Thymus (tissue), 14 donors: Measurements from ENCODE around the gene MISFA. TPM values are rescaled to one million over a fixed set of nuclear protein-coding genes. Genes with fewer than 3 reads are reported as not detected.

ENCODE experiments used
- DNase-seq, 9 donors: peaks; one replicate each; pipeline ENCODE4 v3.0.0-alpha.2; 2013; ENCODE audit warnings: low spot score in 9 of 9, low read depth in 6 of 9, missing footprints in 1 of 9
- H3K27ac ChIP-seq, 2 donors: one replicate each; pipeline ENCODE4 v1.5.1; 2013; ENCODE audit warnings: control low read depth in 1 of 2, low read depth in 1 of 2, low read length in 1 of 2, mild to moderate bottlenecking in 1 of 2, moderate library complexity in 1 of 2
- H3K27me3 ChIP-seq, 2 donors: one replicate each; pipeline ENCODE4 v1.5.1; 2013; ENCODE audit warnings: low read length in 1 of 2; ENCODE audit not compliant: control insufficient read depth in 2 of 2, insufficient read depth in 1 of 2
- H3K36me3 ChIP-seq, 2 donors: one replicate each; pipeline ENCODE4 v1.5.1; 2013; ENCODE audit warnings: low read length in 1 of 2, mild to moderate bottlenecking in 1 of 2, moderate library complexity in 1 of 2; ENCODE audit not compliant: control insufficient read depth in 2 of 2, insufficient read depth in 2 of 2
- H3K4me1 ChIP-seq, 2 donors: one replicate each; pipeline ENCODE4 v1.5.1; 2013; ENCODE audit warnings: low read length in 2 of 2; ENCODE audit not compliant: control insufficient read depth in 2 of 2, insufficient read depth in 2 of 2
- H3K4me3 ChIP-seq, 2 donors: one replicate each; pipeline ENCODE4 v1.5.1; 2013; ENCODE audit warnings: low read length in 2 of 2, control low read depth in 1 of 2, mild to moderate bottlenecking in 1 of 2
- H3K9me3 ChIP-seq, 2 donors: one replicate each; pipeline ENCODE4 v1.5.1; 2013; ENCODE audit warnings: low read length in 1 of 2, mild to moderate bottlenecking in 1 of 2; ENCODE audit not compliant: control insufficient read depth in 2 of 2, insufficient read depth in 1 of 2
- whole genome bisulfite sequencing: extraction: QIAGEN DNeasy Blood & Tissue Kit; methylation state at CpG from one replicate; pipeline ENCODE4 v1.1.7; 2013; 5-methylcytosine and 5-hydroxymethylcytosine counted together
- long read RNA-seq, 10 donors: transcript quantifications; one replicate each; lab custom pipeline, GENCODE V29; 2026
- polyA plus RNA-seq: library from polyadenylated mRNA; stranded (reverse); fragments of 200-250 nt; gene quantifications from one replicate; pipeline ENCODE4 v1.2.3, GENCODE V29; 2013
- total RNA-seq: library from RNA; stranded (reverse); fragments of 120-200 nt; gene quantifications from one replicate; pipeline ENCODE4 v1.2.4, GENCODE V29; 2013
- donor health status: healthy.

MISFA gene
- total RNA-seq (1.5 TPM), polyA plus RNA-seq (0.78 TPM)
- long read RNA-seq, donor 1, result 0 reads
- long read RNA-seq, donor 2, result 0 reads
- long read RNA-seq, donor 3, result 0 reads
- long read RNA-seq, donor 4, result 0 reads
- long read RNA-seq, donor 5, result 0 reads
- long read RNA-seq, donor 6, result 0 reads
- long read RNA-seq, donor 7, result 0 reads
- long read RNA-seq, donor 8, result 0 reads
- long read RNA-seq, donor 9, result 0 reads
- long read RNA-seq, donor 10, result 0 reads

- Histone ChIP-seq H3K27ac (no peak within 1 kb of the TSS), H3K4me1 (no peaks in the 10 kb centered on the region), H3K4me3 (no peak within 1 kb of the TSS), H3K9me3 (no peaks in the 10 kb centered on the region), H3K27me3 (no peaks in the 10 kb centered on the region), H3K36me3 (no peaks in the 10 kb centered on the region)
- WGBS, result 97% methylated on average over 7 of the region's 7 CpGs
- no peak for DNase-seq
These were observed at the start of gene MISFA for GRCh38 chr11:18599739-18600230. TSS of gene MISFA (plus strand) at chr11:18599789. CDS start at chr11:18599929, 140 bp downstream.

- Histone ChIP-seq H3K36me3 (peaks cover 0 to 12% of the 10 kb centered on the region in 2 donors), H3K27me3 (no peaks in the 10 kb centered on the region), H3K27ac (no peak overlapping the region), H3K4me3 (no peak overlapping the region), H3K9me3 (no peaks in the 10 kb centered on the region), H3K4me1 (no peaks in the 10 kb centered on the region)
- WGBS, result 98% methylated on average over 2 of the region's 2 CpGs
- DNase-seq, result no peak
These were observed 36.4 kb upstream of the MISFA start for GRCh38 chr11:18563090-18563730.

GRCh38 chr11:18564149-18564548 lies 35.4 kb upstream of the MISFA start:
- Histone ChIP-seq H3K4me1 (no peaks in the 10 kb centered on the region), H3K9me3 (no peaks in the 10 kb centered on the region), H3K27me3 (no peaks in the 10 kb centered on the region), H3K36me3 (peaks cover 0 to 11% of the 10 kb centered on the region in 2 donors), H3K4me3 (no peak overlapping the region), H3K27ac (no peak overlapping the region)
- DNase-seq, result no peak

GRCh38 chr11:18566406-18566805 lies 33.2 kb upstream of the MISFA start:
- DNase-seq, result no peak
- Histone ChIP-seq H3K27me3 (no peaks in the 10 kb centered on the region), H3K4me3 (no peak overlapping the region), H3K9me3 (no peaks in the 10 kb centered on the region), H3K36me3 (peaks cover under 1 to 3% of the 10 kb centered on the region in 2 donors), H3K27ac (no peak overlapping the region), H3K4me1 (no peaks in the 10 kb centered on the region)

DNA sequence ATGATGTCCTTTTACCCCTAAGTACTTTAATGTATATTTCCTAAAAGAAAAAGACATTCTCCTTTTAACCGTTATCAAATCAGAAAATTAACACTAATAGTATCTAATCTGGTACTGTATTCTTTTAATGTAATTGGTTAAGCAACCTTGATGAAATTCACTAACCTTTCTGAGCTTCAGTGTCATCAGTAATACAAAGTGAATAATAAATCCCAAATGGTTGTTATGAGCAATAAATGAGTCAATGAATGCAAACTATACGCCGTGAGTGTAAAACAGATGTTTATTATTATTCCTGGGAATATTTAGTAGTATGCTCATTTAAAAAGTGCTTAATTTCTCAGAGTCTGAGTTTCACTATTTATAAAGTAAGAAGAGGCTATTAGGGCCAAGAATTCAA lies 32.5 kb upstream of the MISFA start:
- over 99% methylated on average over 3 of the region's 3 CpGs for WGBS
- Histone ChIP-seq H3K27ac (no peak overlapping the region), H3K27me3 (no peaks in the 10 kb centered on the region), H3K4me1 (no peaks in the 10 kb centered on the region), H3K9me3 (no peaks in the 10 kb centered on the region), H3K36me3 (peaks cover 0 to 3% of the 10 kb centered on the region in 2 donors), H3K4me3 (no peak overlapping the region)
- DNase-seq, result no peak

GRCh38 chr11:18575361-18575760 lies 24.2 kb upstream of the MISFA start:
- Histone ChIP-seq H3K27me3 (no peaks in the 10 kb centered on the region), H3K27ac (no peak overlapping the region), H3K4me1 (no peaks in the 10 kb centered on the region), H3K4me3 (no peak overlapping the region), H3K9me3 (no peaks in the 10 kb centered on the region), H3K36me3 (peaks cover 4 to 10% of the 10 kb centered on the region in 2 donors)
- DNase-seq, result no peak
- 94% methylated on average over 1 of the region's 1 CpG for WGBS

GRCh38 chr11:18578975-18579598 lies 20.5 kb upstream of the MISFA start:
- no peak for DNase-seq
- Histone ChIP-seq H3K4me1 (no peaks in the 10 kb centered on the region), H3K9me3 (no peaks in the 10 kb centered on the region), H3K4me3 (no peak overlapping the region), H3K36me3 (peaks cover 0 to 10% of the 10 kb centered on the region in 2 donors), H3K27ac (no peak overlapping the region), H3K27me3 (no peaks in the 10 kb centered on the region)
- WGBS, result 80% methylated on average over 14 of the region's 14 CpGs

DNA sequence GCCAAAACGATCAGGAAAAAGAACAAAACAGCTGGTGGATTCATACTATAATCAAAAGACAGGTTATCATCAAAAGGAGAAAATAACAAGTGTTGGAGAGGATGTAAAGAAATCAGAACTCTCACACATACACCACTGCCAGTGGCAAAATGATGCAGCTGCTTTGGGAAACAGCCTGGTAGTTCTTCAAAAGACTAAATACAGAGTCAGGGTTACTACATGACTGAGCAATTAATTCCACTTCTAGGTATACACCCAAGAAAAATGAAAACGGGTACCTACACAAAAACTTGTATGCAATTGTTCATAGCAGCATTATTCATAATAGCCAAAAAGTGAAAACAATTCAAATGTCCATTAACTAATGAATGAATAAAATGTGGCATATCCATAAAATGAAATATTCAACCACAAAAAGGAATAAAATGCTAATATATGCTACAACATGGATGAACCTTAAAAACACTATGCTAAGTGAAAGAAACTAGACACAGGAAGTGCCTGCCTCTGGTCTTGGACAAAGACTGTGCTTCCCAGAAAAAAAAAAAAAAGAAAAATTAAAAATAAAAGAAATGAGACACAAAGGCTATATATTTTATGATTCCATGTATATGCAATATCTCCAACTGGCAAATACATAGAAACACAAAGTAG lies 19.3 kb upstream of the MISFA start:
- Histone ChIP-seq H3K36me3 (peaks cover 0 to 10% of the 10 kb centered on the region in 2 donors), H3K27me3 (no peaks in the 10 kb centered on the region), H3K27ac (no peak overlapping the region), H3K4me3 (no peak overlapping the region), H3K9me3 (no peaks in the 10 kb centered on the region), H3K4me1 (no peaks in the 10 kb centered on the region)
- DNase-seq, result no peak
- 94% methylated on average over 2 of the region's 2 CpGs for WGBS

DNA sequence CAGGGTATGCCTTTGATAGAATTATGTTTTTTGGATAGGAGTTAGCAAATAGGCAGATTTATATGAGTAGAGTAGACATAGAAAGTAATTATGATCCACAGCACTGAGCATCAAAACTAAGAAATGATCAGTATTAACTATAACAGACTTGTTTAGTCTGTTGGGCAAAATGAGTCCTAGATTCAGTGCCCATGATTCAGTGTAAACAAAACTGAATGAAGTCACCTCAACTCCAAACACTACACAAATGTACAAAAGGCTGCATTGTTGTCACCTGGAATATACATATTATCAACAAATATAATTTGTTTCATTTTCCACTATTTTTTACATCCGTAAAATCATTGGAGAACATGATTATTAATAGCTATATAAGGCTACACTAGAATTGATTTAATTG lies 17.8 kb upstream of the MISFA start:
- Histone ChIP-seq H3K27ac (no peak overlapping the region), H3K9me3 (no peaks in the 10 kb centered on the region), H3K4me3 (no peak overlapping the region), H3K27me3 (no peaks in the 10 kb centered on the region), H3K4me1 (no peaks in the 10 kb centered on the region), H3K36me3 (no peaks in the 10 kb centered on the region)
- WGBS, result 100% methylated on average over 1 of the region's 1 CpG
- no peak for DNase-seq
